HFF-Myc (cell line): Measurements from ENCODE around the gene CXCL1.
A peak's percentile ranks its signal among the peaks of the same experiment; 100 is the strongest.

Experiments used
- DNase-seq: peaks from one replicate; pipeline ENCODE4 v3.0.0-alpha.2; 2011; ENCODE audit warnings: low read depth; ENCODE audit errors: extremely low read depth
- H3K4me3 ChIP-seq: replicated peaks from 2 replicates; pipeline ENCODE4 v1.5.1; 2011; ENCODE audit warnings: low read depth, mild to moderate bottlenecking, control low read depth, low read length
- CTCF ChIP-seq: IDR thresholded peaks from 2 replicates; pipeline ENCODE4 v1.5.1; 2012; ENCODE audit warnings: mild to moderate bottlenecking, low read depth, low read length, control low read depth; ENCODE audit errors: missing control alignments

The CXCL1 gene

DNA sequence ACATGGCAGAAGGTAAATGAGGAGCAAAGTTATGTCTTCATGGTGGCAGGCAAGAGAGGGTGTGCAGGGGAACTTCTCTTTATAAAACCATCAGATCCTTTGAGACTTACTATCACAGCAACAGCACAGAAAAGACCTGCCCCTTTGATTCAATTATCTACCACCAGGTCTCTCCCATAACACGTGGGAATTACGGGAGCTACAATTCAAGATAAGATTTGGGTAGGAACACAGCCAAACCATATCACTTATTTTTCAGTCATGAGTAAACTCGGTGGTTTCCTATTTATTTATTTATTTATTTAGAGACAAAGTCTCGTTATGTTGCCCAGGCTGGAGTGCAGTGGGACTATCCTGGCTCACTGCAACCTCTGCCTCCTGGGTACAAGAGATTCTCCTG lies 22.1 kb downstream of the CXCL1 start:
- no peak overlapping the region for H3K4me3 ChIP-seq
- DNase-seq: no peak
- no peak for TF ChIP-seq CTCF

DNA sequence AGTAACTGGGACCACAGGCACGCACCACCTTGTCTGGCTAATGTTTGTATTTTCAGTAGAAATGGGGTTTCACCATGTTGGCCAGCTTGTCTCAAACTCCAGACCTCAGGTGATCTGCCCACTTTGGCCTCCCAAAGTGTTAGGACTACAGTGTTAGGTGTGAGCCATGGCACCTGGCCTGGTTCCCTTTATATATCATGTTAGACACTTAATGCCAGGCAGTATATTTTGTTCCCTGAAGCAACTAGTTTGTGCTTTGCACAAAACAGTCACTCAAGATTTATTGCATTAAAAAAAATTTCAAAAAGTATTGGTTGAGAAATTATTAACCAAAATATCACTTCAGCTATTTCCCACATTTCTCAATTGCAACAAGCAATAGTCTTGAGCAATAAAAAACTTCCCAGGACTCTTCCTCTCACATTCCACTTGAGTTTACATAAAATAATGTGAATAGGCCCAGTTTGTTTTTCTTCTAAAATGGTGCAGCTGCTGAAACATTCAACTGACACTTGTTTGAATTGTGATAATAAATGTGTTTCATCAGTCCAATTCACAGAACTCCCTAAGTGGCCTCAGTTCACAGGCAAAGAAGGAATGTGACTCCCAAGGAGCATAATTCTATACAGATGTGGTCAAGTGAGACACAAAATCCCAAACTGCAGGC lies 22.7 kb downstream of the CXCL1 start:
- no peak for TF ChIP-seq CTCF
- no peak overlapping the region for H3K4me3 ChIP-seq
- peak; percentile 62 for DNase-seq

- no peak for DNase-seq
- TF ChIP-seq CTCF: no peak
- no peak overlapping the region for H3K4me3 ChIP-seq
These were observed 23.8 kb downstream of the CXCL1 start for GRCh38 chr4:73892966-73893365.

DNA sequence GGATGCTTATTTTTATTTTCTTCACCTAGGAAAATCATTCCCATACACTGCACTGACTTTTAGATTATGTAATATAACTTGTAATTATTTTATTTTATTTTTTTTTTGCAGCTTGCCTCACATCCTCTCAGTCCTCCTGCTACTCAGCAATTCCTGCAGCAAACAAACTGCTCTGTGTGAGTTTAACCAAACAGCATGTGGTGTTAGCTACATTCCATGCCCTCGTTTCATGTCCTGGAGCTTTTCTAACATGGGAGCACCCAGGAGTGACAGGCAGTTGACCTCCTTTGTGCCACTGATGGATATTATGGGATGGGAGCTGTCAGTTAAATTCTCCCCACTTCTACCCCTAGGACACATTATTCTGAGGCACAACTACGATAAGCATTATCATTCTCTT lies 24.8 kb downstream of the CXCL1 start:
- TF ChIP-seq CTCF: no peak
- no peak for DNase-seq
- no peak overlapping the region for H3K4me3 ChIP-seq

GRCh38 chr4:73895201-73896175 lies 26.3 kb downstream of the CXCL1 start:
- H3K4me3 ChIP-seq: no peak overlapping the region
- no peak for DNase-seq
- no peak for TF ChIP-seq CTCF

GRCh38 chr4:73896416-73896815 lies 27.2 kb downstream of the CXCL1 start:
- no peak for TF ChIP-seq CTCF
- no peak for DNase-seq
- H3K4me3 ChIP-seq: no peak overlapping the region
